IMR-90 (cell line): ENCODE results near the gene CENPX. TPM values are rescaled to one million over a fixed set of nuclear protein-coding genes. Genes with fewer than 3 reads are reported as not detected.
A peak's percentile ranks its signal among the peaks of the same experiment; 100 is the strongest.

Experiments
- ATAC-seq: fragments of 200-7000 bp; cut with Tn5 transposase; 2 replicates; pipeline ENCODE4 v1.9.1; 2020; ENCODE audit warnings: low read depth, mild to moderate bottlenecking, moderate library complexity
- BruUV-seq: library from RNA; stranded (reverse); fragments of 400-500 nt; replicated peaks from 2 replicates; lab custom pipeline; 2021; lab: Mats Ljungman, UMichigan
- CTCF ChIA-PET: fragments of 300-600 bp; formaldehyde crosslinking; extraction: SDS; loops from one replicate; lab custom pipeline; 2021; ENCODE audit warnings: antibody characterized with exemption; lab: Yijun Ruan, JAX
- POLR2A ChIA-PET: fragments of 300-600 bp; sonication (Branson Sonifier 250); formaldehyde crosslinking; loops from one replicate; lab custom pipeline; 2022; ENCODE audit warnings: antibody characterized with exemption; ENCODE audit not compliant: unreplicated experiment; lab: Charles Lee
- DNase-seq: peaks from one replicate; pipeline ENCODE4 v3.0.0; 2013
- H2AFZ ChIP-seq: replicated peaks from 2 replicates; pipeline ENCODE3; 2013; ENCODE audit warnings: low read length, mild to moderate bottlenecking; ENCODE audit not compliant: poor library complexity
- H2AK5ac ChIP-seq: 2 replicates; pipeline ENCODE4 v1.6.1; 2013; ENCODE audit warnings: low read depth, low read length, inconsistent platforms
- H2AK9ac ChIP-seq: replicated peaks from 2 replicates; pipeline ENCODE3; 2013; ENCODE audit warnings: mild to moderate bottlenecking, low read depth, low read length, moderate library complexity; ENCODE audit not compliant: poor library complexity
- H2BK120ac ChIP-seq: 2 replicates; pipeline ENCODE4 v1.6.1; 2013; ENCODE audit warnings: low read depth, low read length, inconsistent platforms
- H2BK15ac ChIP-seq: 3 replicates; pipeline ENCODE4 v1.6.1; 2013; ENCODE audit warnings: low read depth, low read length, inconsistent platforms
- H2BK20ac ChIP-seq: 2 replicates; pipeline ENCODE4 v1.6.1; 2013; ENCODE audit warnings: low read depth, mild to moderate bottlenecking, inconsistent platforms, low read length, moderate library complexity
- H2BK5ac ChIP-seq: 2 replicates; pipeline ENCODE4 v1.6.1; 2013; ENCODE audit warnings: mild to moderate bottlenecking, low read depth, low read length, inconsistent platforms; ENCODE audit not compliant: poor library complexity, severe bottlenecking
- H3K14ac ChIP-seq: replicated peaks from 2 replicates; pipeline ENCODE4 v1.6.1; 2013; ENCODE audit warnings: low read depth, low read length, inconsistent platforms
- H3K18ac ChIP-seq: 2 replicates; pipeline ENCODE4 v1.6.1; 2013; ENCODE audit warnings: low read depth, low read length, control low read depth
- H3K23ac ChIP-seq: 2 replicates; pipeline ENCODE4 v1.6.1; 2013; ENCODE audit warnings: low read depth, low read length, inconsistent platforms
- H3K27ac ChIP-seq: 2 replicates; pipeline ENCODE4 v1.5.1; 2013; ENCODE audit warnings: mild to moderate bottlenecking, control low read depth, low read length; ENCODE audit not compliant: insufficient read depth
- H3K27me3 ChIP-seq: 2 replicates; pipeline ENCODE4 v1.6.1; 2013; ENCODE audit warnings: low read length; ENCODE audit not compliant: control insufficient read depth, insufficient read depth
- H3K36me3 ChIP-seq: 2 replicates; pipeline ENCODE4 v1.6.1; 2013; ENCODE audit warnings: low read length, mixed read lengths; ENCODE audit not compliant: control insufficient read depth, insufficient read depth
- H3K4ac ChIP-seq: 2 replicates; pipeline ENCODE4 v1.6.1; 2013; ENCODE audit warnings: low read depth, low read length, inconsistent platforms
- H3K4me1 ChIP-seq: 2 replicates; pipeline ENCODE4 v1.6.1; 2013; ENCODE audit warnings: low read length, mixed read lengths; ENCODE audit not compliant: control insufficient read depth, insufficient read depth
- H3K4me2 ChIP-seq: 2 replicates; pipeline ENCODE4 v1.6.1; 2013; ENCODE audit warnings: low read depth, mild to moderate bottlenecking, control low read depth, low read length, moderate library complexity
- H3K4me3 ChIP-seq: 2 replicates; pipeline ENCODE4 v1.5.1; 2013; ENCODE audit warnings: low read depth, mild to moderate bottlenecking, control low read depth, low read length, moderate library complexity; ENCODE audit not compliant: insufficient read depth
- H3K56ac ChIP-seq: 2 replicates; pipeline ENCODE4 v1.6.1; 2013; ENCODE audit warnings: low read length, inconsistent platforms; ENCODE audit not compliant: insufficient read depth; ENCODE audit errors: extremely low read depth
- H3K79me1 ChIP-seq, 2 experiments: 2 replicates each; pipeline ENCODE4 v1.6.1; 2013; ENCODE audit warnings: low read length in 2 of 2, inconsistent platforms in 1 of 2, low read depth in 1 of 2
- H3K9ac ChIP-seq: 2 replicates; pipeline ENCODE4 v1.6.1; 2013; ENCODE audit warnings: low read depth, low read length, control low read depth
- H3K9me1 ChIP-seq: 2 replicates; pipeline ENCODE4 v1.6.1; 2013; ENCODE audit warnings: low read length, inconsistent platforms; ENCODE audit not compliant: insufficient read depth
- H3K9me3 ChIP-seq: 2 replicates; pipeline ENCODE4 v1.6.1; 2013; ENCODE audit warnings: low read length; ENCODE audit not compliant: control insufficient read depth, insufficient read depth
- H4K20me1 ChIP-seq: 2 replicates; pipeline ENCODE4 v1.6.1; 2013; ENCODE audit warnings: low read length, inconsistent platforms; ENCODE audit not compliant: insufficient read depth
- H4K5ac ChIP-seq: 2 replicates; pipeline ENCODE4 v1.6.1; 2013; ENCODE audit warnings: mild to moderate bottlenecking, low read depth, low read length, control low read depth
- H4K8ac ChIP-seq, 2 experiments: 2 replicates each; pipeline ENCODE4 v1.6.1; 2013; ENCODE audit warnings: low read depth in 2 of 2, low read length in 2 of 2, control low read depth in 1 of 2, inconsistent platforms in 1 of 2
- H4K91ac ChIP-seq: 2 replicates; pipeline ENCODE4 v1.6.1; 2013; ENCODE audit warnings: low read depth, low read length, inconsistent platforms; ENCODE audit not compliant: insufficient read depth
- BHLHE40 ChIP-seq: fragments of 150-350 bp; IDR thresholded peaks from 2 replicates; pipeline ENCODE4 v1.6.1; 2016; ENCODE audit warnings: mild to moderate bottlenecking, low read depth, low read length
- CEBPB ChIP-seq: IDR thresholded peaks from 2 replicates; pipeline ENCODE4 v1.6.1; 2012; ENCODE audit warnings: low read depth, low read length, improper control_type of control experiment
- FOS ChIP-seq: fragments of 150-350 bp; IDR thresholded peaks from 2 replicates; pipeline ENCODE4 v1.6.1; 2016; ENCODE audit warnings: low read depth, low read length
- MAFK ChIP-seq: IDR thresholded peaks from 2 replicates; pipeline ENCODE4 v1.6.1; 2012; ENCODE audit warnings: low read depth, low read length, improper control_type of control experiment
- MAZ ChIP-seq: IDR thresholded peaks from 2 replicates; pipeline ENCODE4 v1.6.1; 2012; ENCODE audit warnings: low read depth, mild to moderate bottlenecking, low read length, improper control_type of control experiment, moderate library complexity, borderline replicate concordance
- NFE2L2 ChIP-seq: fragments of 150-350 bp; IDR thresholded peaks from 2 replicates; pipeline ENCODE4 v1.6.1; 2016; ENCODE audit warnings: low read depth, mild to moderate bottlenecking, low read length
- POLR2A ChIP-seq: IDR thresholded peaks from 2 replicates; pipeline ENCODE4 v1.6.1; 2012; ENCODE audit warnings: mild to moderate bottlenecking, low read depth, low read length
- RAD21 ChIP-seq: IDR thresholded peaks from 2 replicates; pipeline ENCODE4 v1.6.1; 2012; ENCODE audit warnings: low read length, improper control_type of control experiment
- SMC3 ChIP-seq: fragments of 150-350 bp; IDR thresholded peaks from 2 replicates; pipeline ENCODE4 v1.6.1; 2016; ENCODE audit warnings: low read depth, mild to moderate bottlenecking, antibody characterized with exemption, low read length, moderate library complexity
- WGBS, 2 experiments: methylation state at CpG; one replicate each; pipeline versions ENCODE4 v1.1.5 to v1.1.7; 2013; ENCODE audit warnings: missing lambda C conversion rate in 2 of 2; ENCODE audit not compliant: insufficient read length in 1 of 2; ENCODE audit errors: extremely low coverage in 2 of 2; 5-methylcytosine and 5-hydroxymethylcytosine counted together
- dilution Hi-C: fragments of 300-500 bp; cut with HindIII; formaldehyde crosslinking; loops from one replicate; pipeline ENCODE4 v1.14.3; 2018; ENCODE audit warnings: low sequenced_read_pairs; ENCODE audit not compliant: unreplicated experiment
- in situ Hi-C: fragments of 300-500 bp; cut with MboI; formaldehyde crosslinking; loops from 3 replicates; pipeline ENCODE4 v1.14.3; 2019; ENCODE audit warnings: low sequenced_read_pairs, inconsistent platforms, mixed read lengths
- intact Hi-C: fragments of 100-400 bp; cut with micrococcal nuclease; formaldehyde crosslinking; loops from 2 replicates; pipeline ENCODE4 v1.10.0; 2022
- polyA plus RNA-seq, 3 experiments: library from polyadenylated mRNA; depleted of rRNA; stranded (reverse); fragments of >200 nt; gene quantifications; 2 replicates each; pipeline ENCODE4 v1.2.3, GENCODE V29; 2012; ENCODE audit warnings: low replicate concordance in 1 of 3
- total RNA-seq: library from RNA; depleted of rRNA; stranded (reverse); fragments of >200 nt; gene quantifications from 2 replicates; pipeline ENCODE4 v1.2.3, GENCODE V29; 2012
- TF ChIP-seq, protein P1 (sequence below): fragments of 150-350 bp; IDR thresholded peaks from 2 replicates; pipeline ENCODE4 v1.6.1; 2017; ENCODE audit warnings: mild to moderate bottlenecking, antibody characterized with exemption, low read length, low read depth
- TF ChIP-seq, protein P2 (sequence below): fragments of 150-350 bp; IDR thresholded peaks from 2 replicates; pipeline ENCODE4 v1.6.1; 2016; ENCODE audit warnings: low read depth, mild to moderate bottlenecking, low read length, moderate library complexity, borderline replicate concordance

Gene CENPX
- total and polyA plus RNA-seq, 2 of the 4 experiments (the other 2 are of a cell fraction), result 44.8 to 86.8 TPM

- TF ChIP-seq RAD21, result no peak
These were observed 28.7 kb downstream of the CENPX start (continued) for GRCh38 chr17:81993729-81994592.

GRCh38 chr17:81992306-81993102 is 30.2 kb downstream of the CENPX start:
- Histone ChIP-seq H4K91ac (no peak overlapping the region), H3K79me1 (peaks cover 9 to 27% of the 10 kb centered on the region in 2 experiments; a peak in 3 of 4 replicates), H3K4me1 (peaks cover 13% of the 10 kb centered on the region), H4K20me1 (peaks cover 6% of the 10 kb centered on the region), H2BK15ac (no peak overlapping the region), H3K18ac (no peak overlapping the region), H3K4me3 (no peak overlapping the region), H3K36me3 (peaks cover 13% of the 10 kb centered on the region), H2AK5ac (no peak overlapping the region), H2BK5ac (no peak overlapping the region), H3K56ac (no peak overlapping the region), H2BK120ac (no peak overlapping the region), H2AK9ac (peak overlapping the region; percentile 75), H4K5ac (no peak overlapping the region), H3K4me2 (no peak overlapping the region), H3K27me3 (no peaks in the 10 kb centered on the region), H3K27ac (no peak overlapping the region), H2AFZ (peak overlapping the region; percentile 8), H2BK20ac (no peak overlapping the region), H3K23ac (no peak overlapping the region), H3K9ac (no peak overlapping the region), H3K9me1 (no peaks in the 10 kb centered on the region), H3K14ac (no peak overlapping the region), H3K9me3 (no peaks in the 10 kb centered on the region), H4K8ac (no peak overlapping the region), H3K4ac (no peak overlapping the region)
- intact Hi-C loops (no loop called here), dilution Hi-C loops (no loop called here), in situ Hi-C loops (no loop called here)
- ChIA-PET CTCF (interaction anchor here (1.2 kb wide), 1 partner anchor 33 kb away, joined by 3 read pairs; no protein-coding TSS in a partner anchor), POLR2A (no interaction called here)
- 91% methylated on average over 8 of the region's 31 CpGs; no CpG with 5 or more reads in 1 of the 2 experiments for WGBS, 2 experiments
- no TSS peak for BruUV-seq
- DNase-seq (no peak), ATAC-seq (no peak)
- TF ChIP-seq MAFK (no peak), FOS (no peak), CEBPB (no peak), MAZ (no peak), SMC3 (no peak), POLR2A (no peak), RAD21 (no peak), BHLHE40 (no peak), NFE2L2 (no peak)
- TF ChIP-seq, protein P1, sequence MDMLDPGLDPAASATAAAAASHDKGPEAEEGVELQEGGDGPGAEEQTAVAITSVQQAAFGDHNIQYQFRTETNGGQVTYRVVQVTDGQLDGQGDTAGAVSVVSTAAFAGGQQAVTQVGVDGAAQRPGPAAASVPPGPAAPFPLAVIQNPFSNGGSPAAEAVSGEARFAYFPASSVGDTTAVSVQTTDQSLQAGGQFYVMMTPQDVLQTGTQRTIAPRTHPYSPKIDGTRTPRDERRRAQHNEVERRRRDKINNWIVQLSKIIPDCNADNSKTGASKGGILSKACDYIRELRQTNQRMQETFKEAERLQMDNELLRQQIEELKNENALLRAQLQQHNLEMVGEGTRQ, result no peak
- TF ChIP-seq, protein P2, sequence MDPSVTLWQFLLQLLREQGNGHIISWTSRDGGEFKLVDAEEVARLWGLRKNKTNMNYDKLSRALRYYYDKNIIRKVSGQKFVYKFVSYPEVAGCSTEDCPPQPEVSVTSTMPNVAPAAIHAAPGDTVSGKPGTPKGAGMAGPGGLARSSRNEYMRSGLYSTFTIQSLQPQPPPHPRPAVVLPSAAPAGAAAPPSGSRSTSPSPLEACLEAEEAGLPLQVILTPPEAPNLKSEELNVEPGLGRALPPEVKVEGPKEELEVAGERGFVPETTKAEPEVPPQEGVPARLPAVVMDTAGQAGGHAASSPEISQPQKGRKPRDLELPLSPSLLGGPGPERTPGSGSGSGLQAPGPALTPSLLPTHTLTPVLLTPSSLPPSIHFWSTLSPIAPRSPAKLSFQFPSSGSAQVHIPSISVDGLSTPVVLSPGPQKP, result no peak
